Activated CD4-positive, alpha-beta T cell treated with anti-CD3 and anti-CD28 coated beads, Interleukin-2, Interleukin-4, amounts not matched to agents 100 ng/mL and 50 ng/mL, durations not matched to agents 16 hours and 8 hours (primary cell): ENCODE results near the gene COA3.

Experiments used
- DNase-seq: peaks from one replicate; pipeline ENCODE4 v3.0.0-alpha.2; 2020; ENCODE audit warnings: low spot score

Gene COA3

DNA sequence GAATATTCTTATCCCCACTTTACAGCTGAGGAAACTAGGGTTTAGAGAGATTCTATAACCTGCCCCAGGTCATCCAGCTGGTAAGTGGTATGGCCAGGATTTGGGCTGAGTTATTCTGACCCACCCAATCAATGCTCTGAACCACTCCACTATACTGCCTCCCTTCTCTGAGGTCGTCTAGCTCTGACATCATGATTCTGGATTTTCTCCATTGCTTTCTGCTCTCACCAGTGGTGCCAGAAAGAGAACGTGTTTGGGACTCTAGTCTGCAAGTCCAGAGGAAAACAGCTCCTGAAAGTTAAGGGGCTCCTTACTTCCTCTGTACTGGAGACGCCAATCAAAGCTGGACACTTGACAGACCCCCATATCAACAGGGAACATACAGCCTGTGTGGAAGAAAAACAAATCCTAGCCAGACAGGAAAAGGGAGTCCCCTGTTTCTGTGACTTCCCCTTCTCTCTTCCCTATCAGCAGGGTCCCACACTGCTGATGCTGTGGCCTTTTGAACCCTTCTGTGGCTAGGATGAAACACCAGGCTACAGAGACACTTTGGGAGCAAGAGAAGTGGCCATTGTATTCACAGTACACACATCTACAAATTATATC lies 47.7 kb downstream of the COA3 start:
- no peak for DNase-seq

DNA sequence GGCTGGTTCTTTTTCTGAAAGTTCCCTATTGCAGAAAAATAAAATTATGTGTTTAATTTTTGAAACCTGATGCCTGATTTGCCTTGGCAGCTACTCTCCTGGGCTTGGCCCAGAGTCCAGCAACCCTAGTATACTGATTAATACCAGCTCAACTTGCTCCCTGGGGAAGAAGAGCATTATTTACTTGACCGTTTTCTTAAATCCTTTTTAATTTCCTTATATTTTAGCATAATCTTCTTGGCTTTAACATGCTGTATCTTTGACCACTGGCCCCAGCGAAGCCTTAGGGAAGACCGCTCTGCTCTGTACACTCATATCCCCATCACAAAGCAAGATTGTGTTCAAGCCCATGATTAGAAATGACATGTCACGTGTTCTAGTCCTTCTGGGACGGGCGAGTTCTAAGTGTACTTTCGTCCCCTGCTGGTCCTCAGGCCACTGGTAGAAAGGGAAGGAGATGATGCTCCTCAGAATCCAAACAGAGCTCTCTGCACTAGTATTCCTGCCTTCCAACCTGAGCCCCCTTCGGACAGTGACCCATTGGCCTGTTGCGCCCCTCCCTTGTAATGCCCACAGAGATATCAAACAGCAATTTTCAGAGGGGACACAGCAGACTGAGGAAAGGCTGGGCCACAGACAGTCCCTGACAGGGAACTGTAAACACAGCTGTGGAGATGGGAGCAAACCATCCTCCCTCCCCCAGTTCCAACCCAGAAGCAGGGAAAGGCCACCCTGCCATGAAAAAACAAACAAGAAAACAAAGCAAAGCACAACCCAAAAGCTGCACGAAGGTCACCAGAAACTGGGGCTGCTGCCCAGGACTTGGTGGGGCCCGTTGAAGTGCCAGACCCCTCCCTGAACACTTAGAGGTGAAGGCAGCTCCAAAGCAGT lies 49.4 kb downstream of the COA3 start:
- DNase-seq: no peak

DNA sequence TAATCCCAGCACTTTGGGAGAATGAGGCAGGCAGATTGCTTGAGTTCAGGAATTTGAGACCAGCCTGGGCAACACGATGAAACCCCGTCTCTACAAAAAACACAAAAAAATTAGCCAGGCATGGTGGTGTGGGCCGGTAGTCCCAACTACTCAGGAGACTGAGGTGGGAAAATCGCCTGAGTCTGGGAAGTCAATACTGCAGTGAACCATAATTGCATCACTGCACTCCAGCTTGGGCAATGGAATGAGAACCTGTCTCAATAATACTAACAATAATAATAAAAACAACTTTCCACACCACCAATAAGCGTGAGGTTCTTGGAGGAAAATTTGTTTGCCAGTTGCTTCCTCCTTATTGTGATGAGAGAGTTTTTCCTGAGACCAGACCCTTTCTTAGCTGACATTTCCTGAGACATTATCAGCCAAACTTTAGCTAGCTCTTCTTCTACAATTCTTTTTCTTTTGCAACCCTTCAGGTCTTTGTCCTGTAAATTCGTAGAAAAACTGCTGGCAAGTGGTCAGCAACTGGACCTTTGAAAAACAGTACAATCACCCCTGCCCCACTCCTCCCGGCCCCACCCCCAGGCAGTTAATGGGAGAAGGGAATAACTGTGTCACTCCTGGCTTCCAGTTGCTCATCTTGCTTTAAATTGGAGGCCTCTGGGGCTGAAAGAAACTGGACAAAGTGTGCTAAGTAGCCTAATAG lies 50.1 kb downstream of the COA3 start:
- no peak for DNase-seq
